Stimulated activated CD4-positive, alpha-beta T cell treated with anti-CD3 and anti-CD28 coated beads, Interleukin-4, amount 100 ng/mL, for 24 hours (primary cell): Measurements from ENCODE around the gene CABP1.

Experiments
- DNase-seq: peaks from one replicate; pipeline ENCODE4 v3.0.0-alpha.2; 2020

The CABP1 gene

DNA sequence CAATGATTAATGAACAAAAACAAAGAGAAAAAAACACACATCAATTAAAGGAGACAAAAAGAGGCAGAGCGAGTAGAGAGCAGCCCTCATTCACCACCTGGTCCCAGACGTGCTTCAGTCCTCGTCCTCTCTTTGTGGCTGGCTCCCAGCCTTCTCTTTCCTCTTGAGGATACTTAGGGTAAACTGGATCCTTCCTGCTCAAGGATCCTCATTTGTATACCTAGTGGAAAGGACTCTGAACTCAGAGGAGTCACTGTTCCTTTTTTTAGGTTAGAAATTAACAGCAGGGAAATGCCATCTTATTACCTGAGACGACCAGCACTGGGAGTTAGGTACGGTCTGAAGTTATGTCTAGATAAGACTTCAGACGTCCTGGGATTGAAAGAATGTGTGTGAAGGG, 56.2 kb downstream of the CABP1 start:
- no peak for DNase-seq

DNA sequence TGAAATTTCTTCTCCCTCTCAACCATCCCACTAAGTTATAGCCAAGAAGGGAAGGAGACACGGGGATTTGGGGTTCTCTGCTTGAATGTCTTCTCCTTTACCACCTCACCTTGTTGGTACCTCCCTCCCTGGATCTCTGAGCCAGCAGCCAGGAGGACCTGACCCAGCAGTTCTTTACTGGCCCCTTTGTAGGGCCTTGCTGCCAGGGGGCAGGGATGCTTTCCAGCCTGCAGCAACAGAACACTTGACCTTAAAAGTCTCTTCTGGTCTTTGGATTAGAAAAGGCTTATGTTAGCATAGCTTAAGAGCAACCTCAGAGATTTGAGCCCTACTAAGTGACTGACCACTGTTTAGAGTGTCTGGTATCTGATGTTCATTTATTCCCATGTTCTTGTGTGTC, 56.9 kb downstream of the CABP1 start:
- DNase-seq = no peak

DNA sequence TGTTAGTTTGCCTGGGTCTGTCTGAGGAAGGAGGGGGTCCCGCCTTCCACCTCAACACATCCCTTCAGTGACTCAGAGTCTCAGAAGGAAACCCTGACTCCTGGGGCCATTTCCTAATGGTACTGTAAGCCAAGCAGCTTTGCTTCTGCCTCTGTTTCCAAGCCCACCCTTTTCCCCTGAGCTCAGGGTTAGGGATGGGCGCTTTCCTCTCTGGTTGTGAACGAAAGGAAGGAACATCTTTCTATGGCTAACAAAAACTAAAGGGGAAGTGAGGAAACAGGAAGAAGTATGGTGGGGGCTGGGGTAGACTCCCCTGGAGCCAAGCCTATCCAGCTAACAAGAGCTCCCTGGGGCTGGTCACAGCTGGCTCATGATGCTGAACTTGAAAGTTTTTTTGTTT, 58.2 kb downstream of the CABP1 start:
- DNase-seq = no peak

DNA sequence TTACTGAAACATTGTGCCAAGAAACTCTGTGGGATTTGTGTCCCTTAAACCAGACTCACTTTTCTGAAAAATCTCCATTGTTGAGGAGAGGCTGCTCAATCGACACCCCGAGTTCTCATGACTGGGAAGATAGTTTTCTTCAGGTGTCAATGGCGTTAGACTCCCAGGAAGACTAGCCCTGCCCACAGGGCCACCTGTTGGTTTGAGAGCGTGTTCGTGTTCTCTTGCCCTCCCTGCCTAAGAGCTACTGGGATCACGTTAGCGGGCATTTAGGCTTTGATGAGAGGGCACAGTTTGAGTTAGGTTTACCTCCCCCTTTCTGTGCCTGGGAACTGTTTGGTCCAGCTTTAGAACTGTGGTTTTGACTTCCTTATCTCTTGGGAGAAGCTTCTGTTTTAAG, 59.1 kb downstream of the CABP1 start:
- no peak for DNase-seq

DNA sequence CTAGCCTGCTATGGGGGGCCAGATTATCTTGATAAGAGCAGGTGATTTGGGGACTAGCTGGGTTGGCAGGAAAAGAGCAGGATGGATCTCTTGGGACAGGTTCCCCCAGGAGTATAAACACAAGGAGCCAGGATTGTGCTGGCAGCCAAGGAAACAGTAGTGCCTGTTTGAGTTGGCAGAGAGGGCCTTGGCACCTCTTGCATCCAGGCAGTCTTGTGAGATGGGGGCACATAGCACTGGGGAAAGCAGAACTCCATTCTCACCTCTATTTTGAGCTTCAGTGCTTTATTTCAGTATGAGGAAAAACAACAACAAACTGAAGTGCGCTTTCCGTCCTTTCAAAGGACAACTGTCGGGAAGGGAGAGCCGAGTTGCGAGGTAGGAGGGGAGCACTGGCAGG, 60.5 kb downstream of the CABP1 start:
- no peak for DNase-seq

DNA sequence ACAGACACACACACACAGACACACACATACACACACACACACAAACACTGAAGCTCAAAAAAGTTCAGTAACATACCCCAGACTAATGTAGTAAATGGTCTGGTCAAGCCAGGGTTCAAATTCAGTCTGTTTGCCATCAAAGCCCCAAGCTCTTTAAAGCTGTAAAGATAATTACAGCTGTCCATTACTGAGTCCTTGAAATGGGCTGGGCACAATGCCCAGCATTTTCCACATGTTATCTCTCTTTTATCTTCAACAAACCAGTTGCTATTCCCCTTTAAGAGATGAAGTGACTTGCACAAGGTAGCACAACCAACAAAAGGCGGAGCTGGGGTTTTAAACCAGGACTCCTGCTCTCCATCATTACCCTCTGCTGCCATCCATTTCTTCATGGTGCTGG, 62.2 kb downstream of the CABP1 start:
- no peak for DNase-seq

DNA sequence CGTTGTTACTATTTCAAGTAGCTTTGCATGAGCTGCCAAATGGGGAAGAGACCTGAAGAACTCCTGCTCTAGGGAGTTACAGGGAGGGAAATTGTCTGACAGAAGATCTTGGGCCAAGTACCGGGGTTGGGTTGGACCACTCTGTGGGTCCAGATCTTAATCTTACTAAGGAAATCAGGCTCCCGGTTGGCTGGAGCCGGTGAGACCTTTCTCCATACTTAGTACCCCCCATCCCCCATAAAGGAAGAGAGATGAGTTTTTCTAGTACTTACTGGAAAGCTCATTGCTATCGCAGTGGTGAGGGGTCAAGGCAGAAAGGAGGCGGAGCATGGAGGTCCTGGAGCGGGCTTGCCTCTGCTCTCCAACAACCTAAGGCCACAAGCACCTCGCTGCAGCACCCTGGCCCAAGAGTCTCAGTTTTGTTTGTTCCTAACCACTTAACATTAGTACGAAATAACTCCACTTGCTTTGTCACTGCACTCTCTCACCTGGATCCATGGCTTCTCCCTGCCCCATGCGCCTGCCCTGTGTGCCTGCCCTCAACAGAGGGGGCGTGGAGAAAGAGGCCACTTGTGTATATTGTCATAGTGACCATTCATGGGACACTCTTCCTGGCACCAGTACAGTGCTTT, 63.0 kb downstream of the CABP1 start:
- DNase-seq = no peak

DNA sequence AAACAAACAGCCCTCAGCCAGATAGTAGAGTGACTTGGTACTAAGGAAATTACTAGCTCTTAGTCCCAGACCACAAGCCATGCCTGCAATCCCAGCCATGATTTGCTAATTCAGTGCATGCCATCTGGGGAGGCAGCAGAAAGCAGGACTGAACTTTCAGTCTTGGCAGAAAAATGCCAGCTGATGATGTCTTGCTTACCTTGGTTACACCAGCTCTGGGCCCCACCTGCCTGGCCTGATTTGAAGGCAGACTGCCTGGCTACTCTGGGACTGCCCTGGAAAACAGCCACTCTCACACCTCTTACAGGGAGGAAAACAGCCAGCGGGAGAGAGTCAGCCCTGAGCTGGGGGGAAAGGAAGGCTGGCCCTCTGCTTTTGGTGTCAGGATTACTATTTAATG, 65.2 kb downstream of the CABP1 start:
- DNase-seq = no peak

DNA sequence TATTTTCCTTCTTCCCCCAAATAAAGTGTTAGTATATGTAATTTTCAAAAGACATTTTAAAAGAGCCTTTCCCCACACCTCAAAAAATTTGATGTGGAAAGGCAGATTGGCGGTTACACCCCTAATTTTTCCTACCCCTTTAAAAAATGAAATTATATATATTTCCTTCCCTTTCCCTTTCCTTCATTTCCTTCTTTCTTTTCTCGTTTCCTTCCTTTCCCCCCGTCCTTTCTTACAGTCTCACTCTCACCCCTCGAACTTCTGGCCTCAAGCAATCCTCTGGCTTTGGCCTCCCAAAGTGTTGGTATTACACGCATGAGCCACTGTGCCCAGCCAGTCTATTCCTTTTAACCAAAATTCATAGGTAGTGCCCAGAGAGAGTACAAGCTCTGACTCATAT, 65.6 kb downstream of the CABP1 start:
- DNase-seq = no peak

DNA sequence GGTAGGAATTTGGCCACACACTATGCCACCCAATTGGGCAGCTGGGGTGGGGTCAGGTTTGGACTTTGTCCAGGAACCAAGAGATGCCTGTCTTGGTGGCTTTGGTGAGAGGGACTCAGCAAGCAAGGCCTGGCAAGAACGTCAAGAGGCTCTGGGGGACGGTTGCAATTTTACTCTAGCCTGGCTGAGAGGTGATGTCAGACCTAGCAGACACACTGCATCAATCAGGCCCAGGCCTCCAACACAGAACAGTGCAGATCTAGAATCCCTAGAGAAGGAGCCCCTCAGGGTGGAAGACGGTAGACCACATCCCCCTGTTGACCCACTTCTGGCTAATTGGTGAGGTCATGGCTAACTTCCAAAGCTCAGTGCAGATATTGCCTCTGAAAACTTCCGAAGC, 68.2 kb downstream of the CABP1 start:
- no peak for DNase-seq

DNA sequence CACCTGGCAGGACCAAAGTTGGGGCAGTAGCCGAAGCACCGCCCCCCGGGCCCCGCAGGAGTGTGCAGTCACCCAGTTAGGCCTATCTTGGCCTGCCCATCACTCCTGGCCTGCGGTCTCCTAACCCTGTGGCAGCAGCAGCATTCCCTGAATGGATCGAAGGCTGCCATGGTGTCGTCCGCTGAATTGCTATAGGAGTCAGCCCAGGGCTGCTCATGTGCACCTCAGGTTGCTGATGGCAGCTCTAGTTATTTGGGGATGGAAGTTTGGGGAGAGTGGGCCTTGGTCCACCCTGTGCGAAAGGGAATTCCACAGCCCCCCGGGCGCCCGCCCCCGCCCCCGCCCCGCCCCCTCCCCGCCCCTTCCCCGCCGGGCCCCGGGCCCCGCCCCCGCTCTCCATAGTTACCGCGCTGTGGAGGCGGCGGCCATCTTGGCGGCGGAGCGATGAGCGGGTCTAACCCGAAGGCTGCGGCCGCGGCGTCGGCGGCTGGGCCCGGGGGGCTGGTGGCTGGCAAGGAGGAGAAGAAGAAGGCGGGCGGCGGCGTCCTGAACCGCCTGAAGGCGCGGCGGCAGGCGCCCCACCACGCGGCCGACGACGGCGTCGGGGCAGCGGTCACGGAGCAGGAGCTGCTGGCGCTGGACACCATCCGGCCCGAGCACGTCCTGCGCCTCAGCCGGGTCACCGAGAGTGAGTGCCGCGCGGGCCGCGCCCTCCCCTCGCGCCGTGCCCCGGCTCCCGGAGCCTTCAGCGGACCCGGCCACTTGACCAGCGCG, 69.8 kb downstream of the CABP1 start, which contains the start of gene UNC119B:
TSS of gene UNC119B (plus strand) at position 428 of the 774 bp plus-strand sequence. CDS start at position 445, 17 bp downstream.
- peak; percentile 74 for DNase-seq

DNA sequence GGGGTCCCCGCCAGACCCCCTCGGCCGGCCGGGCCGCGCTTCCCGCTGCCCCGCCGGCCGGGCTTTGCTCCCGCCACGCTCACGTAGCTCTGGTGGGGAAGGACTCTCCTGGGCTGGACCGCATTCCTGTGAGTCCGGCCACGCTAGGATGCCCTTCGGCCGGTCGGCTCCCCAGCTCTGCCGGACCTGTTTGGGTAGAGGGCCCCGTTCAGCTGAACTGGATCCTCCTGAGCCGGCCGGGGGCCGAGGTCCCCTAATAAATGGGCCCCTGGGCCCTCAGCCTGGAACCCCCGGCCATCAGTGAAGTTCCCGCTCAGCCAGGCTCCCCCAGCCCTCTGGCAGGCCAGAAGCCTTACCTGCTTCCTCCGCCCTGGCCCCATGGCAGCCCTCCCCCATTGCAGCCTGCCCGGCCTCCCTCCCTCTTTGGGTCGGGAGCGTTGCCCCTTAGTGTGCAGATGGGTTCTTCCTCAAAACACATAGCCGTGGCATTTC, 70.4 kb downstream of the CABP1 start:
- DNase-seq = peak; percentile 22

DNA sequence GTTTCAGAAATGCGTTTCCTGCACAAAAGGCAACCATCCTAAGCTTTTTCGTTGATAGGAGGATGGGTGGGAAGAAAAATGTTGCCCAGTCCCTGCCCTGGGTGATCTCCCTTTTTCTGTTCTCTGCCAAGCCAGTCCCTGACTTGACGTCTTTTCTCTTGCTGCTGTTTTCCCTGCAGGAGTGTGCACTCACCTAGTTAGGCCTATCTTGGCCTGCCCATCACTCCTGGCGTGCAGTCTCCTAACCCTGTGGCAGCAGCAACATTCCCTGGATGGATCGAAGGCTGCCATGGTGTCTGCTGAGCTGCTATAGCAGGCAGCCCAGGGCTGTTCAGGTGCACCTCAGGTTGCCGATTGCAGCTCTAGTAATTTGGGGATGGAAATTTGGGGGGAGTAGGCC, 71.0 kb downstream of the CABP1 start:
- DNase-seq = no peak

DNA sequence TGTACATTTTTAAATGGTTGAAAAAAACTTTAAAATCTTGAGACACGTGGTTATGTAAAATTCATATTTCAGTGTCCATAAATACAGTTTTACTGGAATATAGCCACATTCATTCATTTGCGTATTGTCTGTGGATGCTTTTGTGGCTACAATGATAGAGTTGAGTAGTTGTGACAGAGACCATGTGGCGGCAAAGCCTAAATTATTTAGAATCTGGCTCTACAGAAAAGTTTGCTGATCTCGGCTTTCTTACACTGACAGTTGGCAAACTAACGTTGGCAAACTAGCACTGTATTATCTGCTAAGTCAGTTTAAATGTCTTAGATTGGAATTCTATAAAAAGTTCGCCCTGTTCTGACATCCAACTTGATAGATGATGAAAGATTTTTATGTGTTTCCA, 72.2 kb downstream of the CABP1 start:
- DNase-seq = no peak

DNA sequence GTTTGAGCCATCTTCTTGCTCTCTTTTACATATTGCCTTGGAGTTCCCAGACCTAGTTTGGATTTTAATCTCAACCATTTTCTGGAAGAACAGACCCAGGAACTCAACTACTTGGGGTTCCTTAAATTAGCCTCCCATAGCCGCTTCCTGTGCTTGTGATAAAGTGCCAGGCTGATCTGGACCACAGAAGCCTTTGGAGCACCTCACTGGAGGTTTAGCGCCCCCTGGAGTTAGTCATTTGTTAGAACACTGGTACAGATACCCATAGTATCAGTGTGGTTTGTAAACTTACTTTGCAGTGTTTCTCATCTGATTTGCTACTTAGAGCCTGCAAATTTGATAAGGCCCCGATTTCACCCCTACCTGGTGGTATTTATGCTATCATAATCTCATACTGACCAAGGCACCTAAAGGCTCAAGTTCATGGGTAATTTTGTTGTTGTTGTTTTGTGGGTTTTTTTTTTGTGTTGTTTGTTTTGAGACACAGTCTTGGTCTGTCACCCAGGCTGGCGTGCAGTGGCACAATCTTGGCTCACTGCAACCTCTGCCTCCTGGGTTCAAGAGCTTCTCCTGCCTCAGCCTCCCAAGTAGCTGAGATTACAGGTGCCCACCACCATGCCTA, 73.5 kb downstream of the CABP1 start:
- peak; percentile 84 for DNase-seq
